ENCODE measurements around the gene ERH.
"Not testable (repeated sequence)": the region's sequence is repeated elsewhere in the genome, so short reads cannot be mapped to it uniquely, and the experiment has no call there.

The ERH gene

GRCh38 chr14:69429643-69430042, 31.5 kb upstream of the ERH start:
- no peak for DNase-seq (ENCODE audit: low spot score)
- TF ChIP-seq, protein P1, sequence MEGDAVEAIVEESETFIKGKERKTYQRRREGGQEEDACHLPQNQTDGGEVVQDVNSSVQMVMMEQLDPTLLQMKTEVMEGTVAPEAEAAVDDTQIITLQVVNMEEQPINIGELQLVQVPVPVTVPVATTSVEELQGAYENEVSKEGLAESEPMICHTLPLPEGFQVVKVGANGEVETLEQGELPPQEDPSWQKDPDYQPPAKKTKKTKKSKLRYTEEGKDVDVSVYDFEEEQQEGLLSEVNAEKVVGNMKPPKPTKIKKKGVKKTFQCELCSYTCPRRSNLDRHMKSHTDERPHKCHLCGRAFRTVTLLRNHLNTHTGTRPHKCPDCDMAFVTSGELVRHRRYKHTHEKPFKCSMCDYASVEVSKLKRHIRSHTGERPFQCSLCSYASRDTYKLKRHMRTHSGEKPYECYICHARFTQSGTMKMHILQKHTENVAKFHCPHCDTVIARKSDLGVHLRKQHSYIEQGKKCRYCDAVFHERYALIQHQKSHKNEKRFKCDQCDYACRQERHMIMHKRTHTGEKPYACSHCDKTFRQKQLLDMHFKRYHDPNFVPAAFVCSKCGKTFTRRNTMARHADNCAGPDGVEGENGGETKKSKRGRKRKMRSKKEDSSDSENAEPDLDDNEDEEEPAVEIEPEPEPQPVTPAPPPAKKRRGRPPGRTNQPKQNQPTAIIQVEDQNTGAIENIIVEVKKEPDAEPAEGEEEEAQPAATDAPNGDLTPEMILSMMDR (IDR thresholded peaks at IDR 0.05; ENCODE audit: extremely low read depth, missing control alignments) = no peak

GRCh38 chr14:69428289-69428998, 30.3 kb upstream of the ERH start:
- TF ChIP-seq, protein P1 (IDR thresholded peaks at IDR 0.05; ENCODE audit: extremely low read depth, missing control alignments) = no peak
- peak; percentile 54 for DNase-seq (ENCODE audit: low spot score)

GRCh38 chr14:69427596-69427995, 29.5 kb upstream of the ERH start:
- TF ChIP-seq, protein P1 (IDR thresholded peaks at IDR 0.05; ENCODE audit: extremely low read depth, missing control alignments) = no peak
- DNase-seq (ENCODE audit: low spot score) = no peak

DNA sequence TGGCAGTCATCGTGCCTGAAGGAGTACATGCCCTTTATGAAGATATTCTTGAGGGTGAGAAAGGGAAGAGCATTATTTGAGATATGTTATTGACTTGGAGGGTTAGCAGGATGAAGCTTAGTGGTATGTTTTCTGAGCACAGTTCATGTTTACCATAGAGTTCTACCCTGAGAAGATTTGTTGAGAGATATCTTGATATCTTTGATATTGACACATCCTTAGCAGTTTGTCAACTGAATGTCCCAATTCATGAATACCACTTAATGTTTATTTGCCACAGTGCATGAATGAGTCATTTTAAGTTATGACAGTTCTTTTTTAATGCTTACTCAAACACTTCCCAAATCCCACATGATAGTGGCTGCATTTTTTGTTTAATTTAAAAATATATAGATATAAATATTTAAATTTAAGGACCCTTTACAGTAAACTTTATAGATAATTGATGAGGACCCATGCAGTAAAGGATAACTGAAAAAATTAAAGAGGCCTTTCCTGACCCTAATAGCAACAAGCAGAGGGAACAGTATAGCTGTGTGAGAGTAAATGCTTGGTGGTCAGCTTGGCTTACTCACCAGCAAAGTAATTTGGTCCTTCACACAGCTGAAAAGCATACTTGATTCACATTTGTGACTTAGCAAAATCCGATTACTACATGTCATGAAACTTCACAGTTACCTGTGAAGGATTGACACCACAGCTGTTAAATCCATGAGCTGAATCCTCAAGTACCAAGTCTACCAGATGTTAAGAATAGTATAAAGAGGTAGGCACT, 26.2 kb upstream of the ERH start:
- TF ChIP-seq, protein P1 (IDR thresholded peaks at IDR 0.05; ENCODE audit: extremely low read depth, missing control alignments) = no peak
- no peak for DNase-seq (ENCODE audit: low spot score)

GRCh38 chr14:69423279-69423678, 25.2 kb upstream of the ERH start:
- TF ChIP-seq, protein P1 (IDR thresholded peaks at IDR 0.05; ENCODE audit: extremely low read depth, missing control alignments) = no peak

GRCh38 chr14:69416087-69416486, 18.0 kb upstream of the ERH start:
- not testable (repeated sequence) for DNase-seq (ENCODE audit: low spot score)

More at GRCh38 chr14:69423279-69423678, 25.2 kb upstream of the ERH start:
- DNase-seq (ENCODE audit: low spot score) = no peak

GRCh38 chr14:69413483-69413882, 15.4 kb upstream of the ERH start:
- TF ChIP-seq, protein P1 (IDR thresholded peaks at IDR 0.05; ENCODE audit: extremely low read depth, missing control alignments) = no peak
- no peak for DNase-seq (ENCODE audit: low spot score)
